Muscle of leg (tissue), 9 donors: Measurements from ENCODE around the gene DKC1. TPM values are rescaled to one million over a fixed set of nuclear protein-coding genes. Genes with fewer than 3 reads are reported as not detected.

Experiments used
- polyA plus RNA-seq, 8 donors: library from polyadenylated mRNA; unstranded; fragments of 120-200 nt; gene quantifications; one replicate each; pipeline versions ENCODE4 v1.2.1 to v1.2.3, GENCODE V29; 2013; ENCODE audit warnings: inconsistent platforms in 1 of 8, low replicate concordance in 1 of 8; ENCODE audit not compliant: insufficient read length in 8 of 8, insufficient read depth in 1 of 8
- total RNA-seq: library from RNA; stranded (reverse); fragments of 120-200 nt; gene quantifications from one replicate; pipeline ENCODE4 v1.2.4, GENCODE V29; 2013

Gene DKC1
- total and polyA plus RNA-seq, 9 donors: 22.8 to 44.2 (median 38.6) TPM

Other genes starting within 250 kb of the DKC1 start
- 19.1 TPM for gene FAM3A, start 246.6 kb upstream of the DKC1 start, total RNA-seq
- 10 to 100 TPM; 22.7 to 34.7 (median 28.9) TPM for gene FAM3A, start 246.6 kb upstream of the DKC1 start, polyA plus RNA-seq
- 5.8 TPM for gene G6PD, start 216.0 kb upstream of the DKC1 start, total RNA-seq
- gene G6PD, start 216.0 kb upstream of the DKC1 start, polyA plus RNA-seq: 10 to 100 TPM; 11.0 to 19.4 (median 13.9) TPM
- gene IKBKG, start 215.2 kb upstream of the DKC1 start, total RNA-seq: 9.4 TPM
- gene IKBKG, start 215.2 kb upstream of the DKC1 start, polyA plus RNA-seq: 10 to 100 TPM; 12.2 to 16.3 (median 14.0) TPM
- gene CTAG1A, start 177.7 kb upstream of the DKC1 start, total RNA-seq: not detected
- gene CTAG1A, start 177.7 kb upstream of the DKC1 start, polyA plus RNA-seq: not detected
- not detected for gene CTAG1B, start 143.6 kb upstream of the DKC1 start, total RNA-seq
- not detected for gene CTAG1B, start 143.6 kb upstream of the DKC1 start, polyA plus RNA-seq
- gene CTAG2, start 109.3 kb upstream of the DKC1 start, total RNA-seq: not detected
- not detected for gene CTAG2, start 109.3 kb upstream of the DKC1 start, polyA plus RNA-seq
- 6.5 TPM for gene GAB3, start 11.8 kb upstream of the DKC1 start, total RNA-seq
- 1 to 10 TPM; 3.2 to 6.7 (median 5.1) TPM for gene GAB3, start 11.8 kb upstream of the DKC1 start, polyA plus RNA-seq
- 16.6 TPM for gene MPP1, start 42.6 kb downstream of the DKC1 start, total RNA-seq
- 10 to 100 TPM; 15.0 to 22.6 (median 20.5) TPM for gene MPP1, start 42.6 kb downstream of the DKC1 start, polyA plus RNA-seq
- not detected for gene SMIM9, start 71.8 kb downstream of the DKC1 start, total RNA-seq
- gene SMIM9, start 71.8 kb downstream of the DKC1 start, polyA plus RNA-seq: not detected
- gene F8A1, start 123.5 kb downstream of the DKC1 start, total RNA-seq: 1.3 TPM
- 10 to 100 TPM in 7 of 8 donors, 1 to 10 TPM in 1; 3.6 to 19.4 (median 12.9) TPM for gene F8A1, start 123.5 kb downstream of the DKC1 start, polyA plus RNA-seq